Lower leg skin (tissue), 4 donors: ENCODE results near the gene FASTK. TPM values are rescaled to one million over a fixed set of nuclear protein-coding genes. Genes with fewer than 3 reads are reported as not detected.

Experiments used
- DNase-seq, 2 donors: peaks; one replicate each; pipeline ENCODE4 v3.0.0-alpha.2; 2019; ENCODE audit warnings: low spot score in 2 of 2
- H3K4me3 ChIP-seq: fragments of 200-600 bp; sonication (generic); 2 replicates; pipeline ENCODE4 v1.5.1; 2017; ENCODE audit warnings: mild to moderate bottlenecking, low read depth; ENCODE audit not compliant: poor library complexity, severe bottlenecking
- CTCF ChIP-seq, 3 donors: fragments of 450-650 bp; IDR thresholded peaks; one replicate each; pipeline ENCODE4 v1.5.1; 2016; ENCODE audit warnings: antibody characterized with exemption in 3 of 3, mild to moderate bottlenecking in 3 of 3, moderate library complexity in 2 of 3
- POLR2A ChIP-seq, 2 donors: fragments of 450-650 bp; IDR thresholded peaks; one replicate each; pipeline ENCODE4 v1.6.1; 2016 to 2017; ENCODE audit warnings: antibody characterized with exemption in 2 of 2, mild to moderate bottlenecking in 1 of 2, moderate library complexity in 1 of 2
- WGBS, 2 donors: methylation state at CpG; one replicate each; pipeline ENCODE4 v1.1.5; 2018; 5-methylcytosine and 5-hydroxymethylcytosine counted together
- intact Hi-C: fragments of 100-400 bp; cut with DNase I; formaldehyde crosslinking; loops from one replicate; pipeline ENCODE4 v1.15.0; 2023; ENCODE audit warnings: low total_unique reads
- total RNA-seq, 4 donors: library from RNA; depleted of rRNA; stranded (reverse); fragments of >200 nt; gene quantifications; one replicate each; pipeline ENCODE4 v1.1.0, GENCODE V29; 2016

The FASTK gene
- total RNA-seq, 4 donors from 2014 or later: 47.4 to 80.7 (median 69.0) TPM

GRCh38 chr7:151034312-151035025 is 46.1 kb downstream of the FASTK start:
- no peak overlapping the region for H3K4me3 ChIP-seq
- no peak for DNase-seq
- WGBS, 2 donors: 95 to 96% methylated on average over 14 to 18 of the region's 21 CpGs
- intact Hi-C loops: no loop called here
- TF ChIP-seq CTCF (IDR thresholded peaks at IDR 0.05) (no peak), POLR2A (IDR thresholded peaks at IDR 0.05) (no peak)

- 97% methylated on average over 5 of the region's 5 CpGs for WGBS, 2 donors
- TF ChIP-seq POLR2A (IDR thresholded peaks at IDR 0.05) (no peak), CTCF (IDR thresholded peaks at IDR 0.05) (no peak)
- no peak overlapping the region for H3K4me3 ChIP-seq
- DNase-seq: no peak
- intact Hi-C loops: no loop called here
Observed at GRCh38 chr7:151033864-151034249, 46.8 kb downstream of the FASTK start.

- no peak for TF ChIP-seq CTCF (IDR thresholded peaks at IDR 0.05)
- no peak for TF ChIP-seq POLR2A (IDR thresholded peaks at IDR 0.05)
- WGBS, 2 donors: 73 to 77% methylated on average over 16 to 17 of the region's 17 CpGs
- DNase-seq: no peak
- no peak overlapping the region for H3K4me3 ChIP-seq
- intact Hi-C loops: no loop called here
Observed at GRCh38 chr7:151032936-151033863, 47.4 kb downstream of the FASTK start.

GRCh38 chr7:151031011-151031410 is 49.6 kb downstream of the FASTK start:
- intact Hi-C loops: no loop called here
- no peak for TF ChIP-seq CTCF (IDR thresholded peaks at IDR 0.05)
- no peak for TF ChIP-seq POLR2A (IDR thresholded peaks at IDR 0.05)
- DNase-seq: no peak
- 92 to 95% methylated on average over 4 of the region's 4 CpGs for WGBS, 2 donors
- H3K4me3 ChIP-seq: no peak overlapping the region

- intact Hi-C loops: loop anchor here (5.0 kb wide), 1 partner anchor 83 kb away; no protein-coding TSS in a partner anchor
- no peak for TF ChIP-seq CTCF (IDR thresholded peaks at IDR 0.05)
- TF ChIP-seq POLR2A (IDR thresholded peaks at IDR 0.05): no peak
- DNase-seq: no peak
- 38 to 45% methylated on average over 17 of the region's 17 CpGs for WGBS, 2 donors
- peak overlapping the region; percentile 51 for H3K4me3 ChIP-seq
Observed at GRCh38 chr7:151028948-151029501, 51.6 kb downstream of the FASTK start.
